Limb (tissue), 2 donors: ENCODE results near the gene GIPC1.
"Not testable (repeated sequence)": the region's sequence is repeated elsewhere in the genome, so short reads cannot be mapped to it uniquely, and the experiment has no call there.

Experiments
- DNase-seq, 2 donors: peaks; one replicate each; pipeline ENCODE4 v3.0.0-alpha.2; 2016; ENCODE audit errors: extremely low spot score in 2 of 2

The GIPC1 gene

DNA sequence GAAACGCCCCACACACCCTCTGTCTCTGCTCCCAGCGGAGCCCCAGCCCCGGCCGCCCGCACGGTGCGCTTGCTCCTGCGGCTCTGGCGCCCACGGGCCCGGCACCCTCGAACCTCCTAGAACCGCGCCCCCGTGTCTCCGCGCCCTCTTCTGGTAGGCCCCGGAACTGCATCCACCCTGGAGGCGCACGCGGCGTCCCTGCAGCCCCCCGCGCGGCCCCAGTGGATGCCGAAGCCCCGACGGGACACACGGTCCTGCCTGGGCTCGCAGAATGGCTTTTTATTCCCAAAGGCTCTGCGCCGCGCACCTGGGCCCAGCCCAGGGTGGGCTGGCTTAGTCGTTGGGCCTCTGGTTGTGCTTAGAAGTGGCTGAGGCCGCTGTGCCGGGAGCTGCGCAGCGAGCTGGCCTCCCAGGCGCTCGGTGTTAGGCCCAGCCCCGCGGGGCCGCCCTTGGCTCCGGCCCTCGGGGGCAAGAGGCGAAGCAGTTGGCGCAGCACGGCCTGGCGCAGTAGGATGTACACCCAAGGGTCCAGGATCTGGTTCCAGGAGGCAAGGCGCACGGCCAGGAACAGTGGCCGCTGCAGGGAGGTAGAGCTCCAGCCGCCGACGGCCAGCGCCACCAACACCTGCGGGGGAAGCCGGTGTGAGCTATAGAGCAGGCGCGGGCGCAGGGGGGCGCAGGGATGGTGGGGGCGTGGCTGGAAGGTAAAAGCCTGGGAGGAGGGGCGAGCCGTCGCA is 23.6 kb downstream of the GIPC1 start:
- DNase-seq, result peak; percentile 38 to 89

DNA sequence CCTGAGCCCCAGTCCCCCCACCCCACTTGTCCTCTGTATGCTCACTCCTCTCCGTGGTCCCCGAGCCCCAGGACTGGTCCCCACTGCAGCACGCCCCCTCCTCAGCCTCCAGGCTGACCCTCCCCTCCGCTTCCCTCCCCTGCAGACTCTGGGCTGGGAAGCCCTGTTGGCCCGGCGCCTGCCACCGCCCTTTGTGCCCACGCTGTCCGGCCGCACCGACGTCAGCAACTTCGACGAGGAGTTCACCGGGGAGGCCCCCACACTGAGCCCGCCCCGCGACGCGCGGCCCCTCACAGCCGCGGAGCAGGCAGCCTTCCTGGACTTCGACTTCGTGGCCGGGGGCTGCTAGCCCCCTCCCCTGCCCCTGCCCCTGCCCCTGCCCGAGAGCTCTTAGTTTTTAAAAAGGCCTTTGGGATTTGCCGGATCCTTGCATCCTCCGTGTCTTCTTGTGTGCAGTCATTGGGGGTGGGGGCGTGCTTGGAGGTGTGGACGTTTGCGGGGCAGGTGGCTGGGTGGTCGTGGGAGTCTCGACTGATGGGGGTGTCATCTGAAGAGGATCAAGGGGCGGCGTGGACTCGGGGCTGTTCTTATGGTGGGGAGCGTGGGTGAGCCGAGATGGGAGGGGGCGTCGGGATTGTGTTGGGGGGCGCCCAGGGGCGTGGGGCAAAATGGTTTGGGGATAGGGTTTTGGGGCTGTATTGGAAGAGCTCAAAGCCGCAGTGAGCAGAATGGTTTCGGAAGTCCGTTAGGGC is 24.3 kb downstream of the GIPC1 start:
- no peak for DNase-seq

DNA sequence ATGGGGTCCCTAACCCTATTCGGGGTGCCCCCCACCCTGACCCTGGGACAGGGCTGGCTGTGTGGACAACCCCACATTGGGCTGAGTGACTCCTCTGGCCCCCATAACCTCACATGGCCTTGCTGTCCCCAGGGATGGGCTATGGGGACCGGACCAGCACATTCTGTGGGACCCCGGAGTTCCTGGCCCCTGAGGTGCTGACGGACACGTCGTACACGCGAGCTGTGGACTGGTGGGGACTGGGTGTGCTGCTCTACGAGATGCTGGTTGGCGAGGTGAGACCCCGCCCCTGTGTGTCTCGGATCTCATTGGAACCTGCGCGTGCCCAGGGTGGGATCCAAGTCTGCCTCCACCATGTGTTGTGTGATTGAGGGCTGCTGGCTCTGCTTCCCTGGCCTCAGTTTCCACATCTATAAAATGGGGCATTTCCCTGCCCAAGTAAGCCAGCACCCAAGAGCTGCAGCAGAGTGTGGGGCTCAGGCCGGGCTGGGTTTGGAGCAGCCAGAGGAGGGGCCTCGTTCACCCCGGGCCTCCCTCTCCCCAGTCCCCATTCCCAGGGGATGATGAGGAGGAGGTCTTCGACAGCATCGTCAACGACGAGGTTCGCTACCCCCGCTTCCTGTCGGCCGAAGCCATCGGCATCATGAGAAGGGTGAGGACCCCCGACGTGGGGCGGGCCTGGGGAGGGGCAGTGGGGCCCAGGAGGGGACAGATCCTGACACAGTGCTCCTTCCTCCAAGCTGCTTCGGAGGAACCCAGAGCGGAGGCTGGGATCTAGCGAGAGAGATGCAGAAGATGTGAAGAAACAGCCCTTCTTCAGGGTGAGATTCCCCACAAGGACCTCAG is 25.7 kb downstream of the GIPC1 start:
- DNase-seq, result no peak

DNA sequence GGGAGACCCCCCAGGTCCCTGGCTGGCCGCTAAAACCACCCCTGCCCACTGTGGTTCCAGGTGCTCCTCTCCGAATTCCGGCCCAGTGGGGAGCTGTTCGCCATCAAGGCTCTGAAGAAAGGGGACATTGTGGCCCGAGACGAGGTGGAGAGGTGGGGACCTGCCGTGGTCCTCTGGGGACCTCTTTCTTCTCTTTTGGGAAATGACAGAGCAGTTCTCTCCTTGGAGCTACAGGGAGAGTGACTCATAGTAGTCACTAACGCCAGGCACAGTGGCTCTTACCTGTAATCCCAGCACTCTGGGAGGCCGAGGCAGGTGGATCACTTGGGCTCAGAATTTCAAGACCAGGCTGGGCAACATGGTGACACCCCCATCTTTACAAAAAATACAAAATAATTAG is 28.1 kb downstream of the GIPC1 start:
- DNase-seq, result no peak

DNA sequence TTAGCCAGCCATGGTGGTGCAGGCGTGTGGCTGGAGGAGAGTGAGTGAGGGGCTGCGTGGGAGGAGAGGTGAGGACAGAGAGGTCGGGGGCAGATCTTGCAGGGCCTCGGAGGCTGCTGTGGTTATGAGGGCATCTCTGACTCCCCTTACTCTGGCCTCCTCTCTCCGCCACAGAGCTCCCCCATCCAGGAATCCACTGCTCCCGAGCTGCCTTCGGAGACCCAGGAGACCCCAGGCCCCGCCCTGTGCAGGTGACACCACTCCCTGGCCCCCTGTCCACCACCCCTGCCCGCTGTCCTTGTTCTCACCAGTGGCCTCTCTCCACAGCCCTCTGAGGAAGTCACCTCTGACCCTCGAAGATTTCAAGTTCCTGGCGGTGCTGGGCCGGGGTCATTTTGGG is 28.5 kb downstream of the GIPC1 start:
- DNase-seq, result no peak

DNA sequence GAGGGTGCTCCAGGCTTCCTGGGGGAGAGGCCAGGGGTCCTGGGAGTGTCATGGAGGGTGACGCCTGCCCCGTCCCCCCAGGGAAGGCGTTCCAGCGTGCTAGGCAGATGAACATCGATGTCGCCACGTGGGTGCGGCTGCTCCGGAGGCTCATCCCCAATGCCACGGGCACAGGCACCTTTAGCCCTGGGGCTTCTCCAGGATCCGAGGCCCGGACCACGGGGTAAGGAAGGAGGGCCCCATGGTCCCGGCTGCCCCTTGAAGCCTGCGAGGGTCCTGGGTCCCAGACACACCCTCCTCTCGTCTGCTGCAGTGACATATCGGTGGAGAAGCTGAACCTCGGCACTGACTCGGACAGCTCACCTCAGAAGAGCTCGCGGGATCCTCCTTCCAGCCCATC is 32.2 kb downstream of the GIPC1 start:
- no peak for DNase-seq

DNA sequence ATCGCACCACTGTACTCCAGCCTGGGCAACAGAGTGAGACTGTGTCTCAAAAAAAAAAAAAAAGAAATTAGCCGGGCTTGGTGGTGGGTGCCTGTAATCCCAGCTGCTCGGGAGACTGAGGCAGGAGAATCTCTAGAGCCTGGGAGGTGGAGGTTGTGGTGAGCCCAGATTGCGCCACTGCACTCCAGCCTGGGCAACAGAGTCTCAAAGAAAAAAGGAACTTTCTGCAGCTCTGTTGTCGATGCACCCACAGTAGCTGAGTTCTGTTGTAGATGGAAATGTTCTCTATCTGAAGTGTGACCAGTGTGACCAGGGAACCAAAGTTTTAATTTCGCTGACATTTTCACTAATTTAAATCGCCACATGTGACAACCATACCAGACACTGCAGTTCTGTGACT is 33.5 kb downstream of the GIPC1 start:
- not testable (repeated sequence) for DNase-seq

DNA sequence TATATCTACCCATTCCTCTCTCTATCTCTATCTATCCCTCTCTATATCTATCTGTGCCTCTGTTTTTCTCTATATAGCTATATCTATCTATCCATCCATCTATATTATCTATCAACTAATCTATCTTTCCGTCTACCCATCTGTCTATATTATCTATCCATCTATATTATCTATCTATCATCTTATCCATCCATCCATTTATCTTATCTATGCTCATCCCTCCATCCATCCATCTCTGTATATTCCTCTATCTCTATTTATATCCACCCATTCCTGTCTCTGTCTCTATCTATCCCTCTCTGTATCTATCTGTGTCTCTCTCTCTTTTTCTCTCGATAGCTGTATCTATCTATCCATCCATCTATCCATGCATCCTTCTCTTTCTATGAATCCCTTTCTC is 35.0 kb downstream of the GIPC1 start:
- no peak for DNase-seq

DNA sequence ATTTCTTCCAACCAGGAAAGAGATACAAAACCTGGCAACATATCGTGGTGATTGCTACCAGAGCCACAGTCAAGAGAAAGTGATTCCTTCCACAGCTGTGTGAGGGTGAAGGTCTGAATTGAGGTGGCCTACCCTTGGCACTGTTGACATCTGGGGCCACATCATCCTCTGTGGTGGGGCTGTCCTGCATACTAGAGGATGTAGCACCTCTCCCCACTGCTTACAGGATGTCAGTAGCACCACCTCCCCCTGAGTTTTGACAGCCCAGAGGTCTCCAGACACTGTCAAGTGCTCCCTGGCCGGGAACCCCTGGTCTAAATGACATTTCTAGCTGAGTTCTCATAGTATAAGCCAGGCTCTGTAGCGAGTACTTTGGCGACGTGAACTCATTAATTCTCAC is 36.2 kb downstream of the GIPC1 start:
- no peak for DNase-seq

DNA sequence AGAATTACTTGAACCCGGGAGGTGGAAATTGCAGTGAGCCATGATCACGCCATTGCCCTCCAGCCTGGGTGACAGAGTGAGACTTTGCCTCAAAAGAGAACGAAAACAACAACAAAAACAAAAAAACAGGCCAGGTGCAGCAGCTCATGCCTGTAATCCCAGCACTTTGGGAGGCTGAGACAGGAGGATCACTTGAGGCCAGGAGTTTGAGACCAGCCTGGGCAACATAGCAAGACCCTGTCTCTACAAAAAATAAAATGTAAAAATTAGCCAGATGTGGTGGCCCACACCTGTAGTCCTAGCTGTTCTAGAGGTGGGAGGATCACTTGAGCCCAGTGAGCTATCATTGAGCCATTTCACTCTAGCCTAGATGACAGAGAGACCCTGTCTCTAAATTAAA is 43.6 kb downstream of the GIPC1 start:
- DNase-seq, result not testable (repeated sequence)

DNA sequence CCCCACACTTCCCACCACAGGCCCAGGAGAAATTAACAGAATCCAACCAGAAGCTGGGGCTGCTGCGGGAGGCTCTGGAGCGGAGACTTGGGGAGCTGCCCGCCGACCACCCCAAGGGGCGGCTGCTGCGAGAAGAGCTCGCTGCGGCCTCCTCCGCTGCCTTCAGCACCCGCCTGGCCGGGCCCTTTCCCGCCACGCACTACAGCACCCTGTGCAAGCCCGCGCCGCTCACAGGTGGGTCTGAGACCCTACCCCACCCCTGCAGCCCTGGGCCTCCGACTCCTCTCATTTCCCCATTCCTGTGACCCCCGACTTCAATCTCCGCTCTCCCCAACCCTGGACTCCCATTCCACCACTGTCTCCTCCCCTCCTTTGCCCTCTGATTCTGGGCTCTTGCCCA is 45.1 kb downstream of the GIPC1 start:
- DNase-seq, result no peak

DNA sequence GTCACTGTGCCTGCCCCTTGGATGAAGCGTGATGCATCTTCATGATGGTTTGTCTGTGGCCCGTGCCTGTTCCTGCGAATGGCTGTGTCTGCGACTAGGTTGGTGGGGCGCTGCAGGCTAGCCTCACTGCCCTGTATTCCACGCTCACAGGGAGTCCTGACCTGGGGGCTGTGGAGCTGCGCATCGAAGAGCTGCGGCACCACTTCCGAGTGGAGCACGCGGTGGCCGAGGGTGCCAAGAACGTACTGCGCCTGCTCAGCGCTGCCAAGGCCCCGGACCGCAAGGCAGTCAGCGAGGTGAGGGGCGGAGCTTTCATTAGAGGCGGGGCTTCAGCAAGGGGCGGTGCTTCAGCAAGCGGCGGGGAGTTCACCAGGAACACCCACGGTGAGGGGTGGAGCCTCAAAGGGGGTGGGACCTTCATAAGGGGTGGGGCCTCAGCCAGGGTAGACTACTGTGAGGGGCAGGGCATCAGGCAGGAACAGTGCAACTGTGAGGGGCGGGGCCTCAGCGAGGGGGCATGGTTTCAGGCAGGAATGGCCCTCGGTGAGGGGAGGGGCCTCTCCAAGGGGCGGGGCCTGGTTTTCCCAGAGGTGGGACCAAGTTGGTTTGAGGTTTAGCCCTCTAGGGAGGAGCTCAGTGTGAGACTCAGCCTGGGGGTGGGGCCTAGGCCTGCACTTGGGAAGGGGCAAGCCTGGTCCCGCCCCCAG is 45.6 kb downstream of the GIPC1 start:
- DNase-seq, result no peak

DNA sequence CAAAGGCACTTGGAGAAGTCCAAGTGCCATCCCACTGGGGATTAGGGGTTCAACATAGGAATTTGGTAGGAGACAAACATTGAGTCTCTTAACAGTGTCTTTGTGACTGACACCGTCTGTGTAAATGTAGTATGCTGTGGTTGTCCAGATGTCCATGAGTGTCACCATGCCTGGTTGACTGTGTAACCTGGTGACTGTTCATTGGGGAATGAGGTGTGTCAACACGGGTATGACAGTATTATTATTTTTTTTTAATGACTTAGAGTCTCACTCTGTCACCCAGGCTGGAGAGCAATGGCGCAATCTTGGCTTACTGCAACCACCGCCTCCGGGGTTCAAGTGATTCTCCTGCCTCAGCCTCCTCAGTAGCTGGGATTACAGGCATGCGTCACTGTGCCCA is 46.6 kb downstream of the GIPC1 start:
- DNase-seq, result no peak

DNA sequence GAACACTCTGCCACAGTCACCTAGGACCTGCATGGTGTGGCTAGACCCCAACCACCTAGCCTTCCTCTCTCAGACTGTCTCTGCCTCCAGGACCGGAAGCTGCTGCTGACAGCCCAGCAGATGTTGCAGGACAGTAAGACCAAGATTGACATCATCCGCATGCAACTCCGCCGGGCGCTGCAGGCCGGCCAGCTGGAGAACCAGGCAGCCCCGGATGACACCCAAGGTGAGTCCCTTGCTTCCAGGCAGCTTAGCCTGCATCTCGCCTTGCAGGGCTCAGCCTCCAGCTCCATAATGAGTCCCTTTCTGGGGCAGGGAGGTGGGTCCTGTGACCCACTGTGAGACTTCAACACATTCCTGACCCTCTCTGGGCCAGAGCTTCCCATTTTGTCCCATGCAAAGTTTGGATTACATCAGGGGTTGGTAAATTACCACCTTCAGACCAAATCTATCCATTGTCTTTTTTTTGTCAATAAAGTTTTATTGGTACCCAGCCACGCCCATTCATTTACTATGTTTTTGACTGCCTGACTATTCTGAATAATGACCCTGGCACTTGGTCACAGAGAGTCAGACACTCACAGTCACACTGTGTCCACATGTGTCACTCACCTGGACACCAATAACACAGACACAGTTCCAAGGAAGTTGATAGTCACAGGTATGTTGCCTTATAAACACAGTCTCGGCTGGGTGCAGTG is 49.4 kb downstream of the GIPC1 start:
- DNase-seq, result no peak

DNA sequence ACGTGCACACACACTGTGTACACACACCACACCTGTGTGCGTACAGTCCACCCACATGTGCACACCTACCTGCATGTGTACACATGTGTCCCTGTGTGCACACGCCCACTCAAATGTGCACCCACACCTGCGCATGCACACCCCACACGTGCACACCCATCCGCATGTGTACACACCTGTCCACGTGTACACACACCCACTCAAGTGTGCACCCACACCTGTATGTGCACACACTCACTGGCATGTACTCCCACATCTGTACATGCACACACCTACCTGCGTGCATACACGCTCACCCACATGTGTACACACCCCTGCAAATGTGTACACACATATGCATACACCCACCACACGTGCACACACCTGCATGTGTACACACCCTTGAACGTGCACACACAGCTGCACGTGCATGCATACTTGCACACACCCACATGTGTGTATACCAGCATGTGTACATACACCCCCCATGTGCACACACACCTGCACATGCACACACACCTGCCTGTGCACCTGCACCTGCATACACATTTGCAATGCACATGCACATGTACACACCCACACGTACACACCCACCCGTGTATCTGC is 52.2 kb downstream of the GIPC1 start:
- DNase-seq, result no peak

DNA sequence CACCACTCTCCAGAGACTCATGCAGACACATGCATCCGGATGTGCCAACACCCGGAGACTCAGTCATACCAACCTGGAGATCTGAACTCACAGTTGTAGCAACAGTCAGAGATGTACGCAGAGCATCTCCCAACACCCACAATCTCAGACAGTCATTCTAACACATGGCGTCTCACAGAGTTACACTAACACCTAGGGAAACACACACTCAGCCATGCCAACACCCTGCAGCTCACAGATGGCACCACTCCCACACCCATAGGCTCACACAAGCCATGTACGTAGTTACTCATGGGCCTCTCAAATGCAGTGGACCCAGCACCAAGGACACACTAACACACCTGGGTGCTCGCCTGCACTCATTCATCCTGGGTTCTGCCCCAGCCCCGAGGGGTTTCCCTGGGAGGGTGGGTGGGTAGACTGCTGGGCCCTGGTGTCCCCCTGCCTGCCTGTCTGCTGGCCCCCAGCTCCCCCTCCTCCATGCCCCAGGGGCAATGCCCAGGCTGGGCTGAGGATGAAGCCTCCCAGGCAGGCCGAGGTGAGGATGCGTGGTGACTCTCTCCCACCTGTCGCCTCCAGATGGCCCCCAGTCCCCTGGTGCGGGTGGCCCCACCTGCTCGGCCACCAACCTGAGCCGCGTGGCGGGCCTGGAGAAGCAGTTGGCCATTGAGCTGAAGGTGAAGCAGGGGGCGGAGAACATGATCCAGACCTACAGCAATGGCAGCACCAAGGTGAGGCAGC is 52.9 kb downstream of the GIPC1 start:
- DNase-seq, result no peak

DNA sequence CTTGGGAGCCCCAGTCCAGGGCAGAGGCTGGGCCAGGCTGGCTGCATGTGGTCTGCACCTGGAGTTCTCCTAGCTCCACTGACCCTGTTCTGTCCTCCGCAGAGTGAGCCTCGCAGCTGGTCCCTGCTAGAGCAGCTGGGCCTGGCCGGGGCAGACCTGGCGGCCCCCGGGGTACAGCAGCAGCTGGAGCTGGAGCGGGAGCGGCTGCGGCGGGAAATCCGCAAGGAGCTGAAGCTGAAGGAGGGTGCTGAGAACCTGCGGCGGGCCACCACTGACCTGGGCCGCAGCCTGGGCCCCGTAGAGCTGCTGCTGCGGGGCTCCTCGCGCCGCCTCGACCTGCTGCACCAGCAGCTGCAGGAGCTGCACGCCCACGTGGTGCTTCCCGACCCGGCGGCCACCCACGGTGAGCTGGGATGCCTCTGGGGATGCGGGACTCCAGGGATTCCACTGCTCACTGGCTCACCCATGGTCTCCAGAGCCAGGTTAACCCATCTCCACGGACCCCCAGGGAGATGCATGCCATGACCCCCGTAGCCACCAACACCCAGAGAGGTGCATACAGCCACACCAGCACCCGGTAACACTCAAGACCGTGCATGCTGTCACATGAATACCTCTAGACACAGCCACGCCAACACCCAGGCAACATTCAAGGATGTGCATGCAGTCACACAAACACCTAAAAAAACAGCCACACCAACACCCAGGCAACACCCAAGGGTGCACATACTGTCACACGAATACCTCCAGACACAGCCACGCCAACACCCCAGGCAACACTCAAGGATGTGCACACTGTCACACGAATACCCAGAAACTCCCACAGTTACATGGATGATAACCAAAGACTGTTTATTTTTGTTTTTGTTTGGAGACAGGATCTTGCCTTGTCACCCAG is 54.6 kb downstream of the GIPC1 start:
- DNase-seq, result no peak

DNA sequence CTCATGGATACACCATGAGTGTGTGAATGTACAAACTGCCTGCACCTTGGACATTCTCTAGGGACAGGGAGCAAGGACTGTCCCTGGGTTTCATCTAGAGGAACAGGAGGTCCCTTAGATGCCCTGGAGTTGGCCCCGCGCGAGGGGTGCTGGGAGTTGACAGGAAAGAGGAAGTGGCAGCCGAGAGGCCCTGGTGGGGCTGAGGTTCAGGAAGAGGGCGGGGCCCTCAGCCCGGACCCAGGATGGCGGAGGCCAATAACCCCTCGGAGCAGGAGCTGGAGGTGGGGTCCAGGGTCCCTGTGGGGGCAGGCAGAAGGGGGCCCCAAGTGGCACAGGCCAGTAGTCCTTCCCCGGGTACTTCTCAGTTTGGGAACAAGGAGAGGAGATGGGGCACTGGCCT is 55.9 kb downstream of the GIPC1 start:
- no peak for DNase-seq

DNA sequence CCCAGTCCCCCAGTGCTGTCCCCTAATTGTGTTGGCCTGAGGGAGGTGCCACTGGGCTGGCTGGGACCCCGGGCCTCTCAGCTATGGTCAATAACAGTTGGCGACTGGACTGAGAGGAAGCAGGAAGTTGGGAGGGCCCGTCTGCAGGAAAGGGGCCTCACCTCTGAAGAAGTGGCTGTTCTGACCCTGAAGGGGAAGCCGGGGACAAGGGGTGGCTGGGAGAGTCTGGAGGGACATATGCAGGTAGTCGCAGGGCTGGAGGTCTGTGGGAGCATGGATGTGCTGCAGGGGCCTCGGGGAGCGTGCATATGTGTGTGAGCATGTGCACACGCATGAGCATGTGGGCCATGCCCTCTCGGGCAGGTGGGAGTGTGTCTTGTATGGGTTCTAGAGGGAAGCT is 56.9 kb downstream of the GIPC1 start:
- DNase-seq, result no peak
